Measurements from ENCODE around the gene PRR36.
"Not testable (repeated sequence)": the region's sequence is repeated elsewhere in the genome, so short reads cannot be mapped to it uniquely, and the experiment has no call there.

PRR36 gene

GRCh38 chr19:7897292-7897691 lies 23.1 kb upstream of the PRR36 start:
- DNase-seq, result no peak

- no peak for DNase-seq
These were observed 21.4 kb upstream of the PRR36 start for GRCh38 chr19:7895565-7895964.

GRCh38 chr19:7894612-7895309 lies 20.6 kb upstream of the PRR36 start:
- DNase-seq, result no peak

GRCh38 chr19:7893362-7894101 lies 19.3 kb upstream of the PRR36 start:
- DNase-seq, result not testable (repeated sequence)

GRCh38 chr19:7888826-7889217 lies 14.6 kb upstream of the PRR36 start:
- DNase-seq, result no peak

- DNase-seq, result no peak
These were observed 14.1 kb upstream of the PRR36 start, which contains the start of gene LRRC8E for GRCh38 chr19:7888145-7888825. LRRC8E (plus strand) TSS chr19:7888510; CDS start chr19:7895604, 7,094 bp downstream.

- DNase-seq, result no peak
These were observed 13.4 kb upstream of the PRR36 start for GRCh38 chr19:7887408-7888144.

GRCh38 chr19:7885818-7886217 lies 11.6 kb upstream of the PRR36 start:
- no peak for DNase-seq

GRCh38 chr19:7883796-7884570 lies 9.8 kb upstream of the PRR36 start:
- DNase-seq, result no peak

GRCh38 chr19:7883105-7883504 lies 8.9 kb upstream of the PRR36 start:
- DNase-seq, result no peak

GRCh38 chr19:7881910-7882309 lies 7.7 kb upstream of the PRR36 start:
- DNase-seq, result no peak

GRCh38 chr19:7879836-7880235 lies 5.6 kb upstream of the PRR36 start:
- DNase-seq, result no peak

GRCh38 chr19:7879111-7879807 lies 5.1 kb upstream of the PRR36 start:
- no peak for DNase-seq

GRCh38 chr19:7877249-7877836 lies 3.2 kb upstream of the PRR36 start:
- DNase-seq, result no peak

- no peak for DNase-seq
These were observed 695 bp upstream of the PRR36 start for GRCh38 chr19:7874897-7875273.

- DNase-seq, result peak; percentile 51
These were observed 700 bp downstream of the PRR36 start for GRCh38 chr19:7873304-7874075.

- DNase-seq, result no peak
These were observed 1.6 kb downstream of the PRR36 start for GRCh38 chr19:7872306-7873204.

GRCh38 chr19:7871437-7872305 lies 2.5 kb downstream of the PRR36 start:
- DNase-seq, result peak; percentile 53
